Heart left ventricle (tissue), 16 donors: Measurements from ENCODE around the gene TRMT1. TPM values are rescaled to one million over a fixed set of nuclear protein-coding genes. Genes with fewer than 3 reads are reported as not detected.

ENCODE experiments used
- ATAC-seq, 4 donors: fragments of 200-7000 bp; cut with Tn5 transposase; one replicate each; pipeline ENCODE4 v1.9.1; 2020 to 2022; ENCODE audit warnings: moderate library complexity in 4 of 4, mild to moderate bottlenecking in 3 of 4, moderate number of reproducible peaks in 1 of 4
- DNase-seq, 5 donors: peaks; one replicate each; pipeline ENCODE4 v3.0.0-alpha.2; 2020
- H3K27ac ChIP-seq, 12 donors: fragments of 200-600 bp; sonication (generic) in 4 of 12; one replicate each; pipeline versions ENCODE4 v1.5.0 to v1.8.0; 2016 to 2022; ENCODE audit warnings: mild to moderate bottlenecking in 2 of 12
- H3K27me3 ChIP-seq, 9 donors: fragments of 200-600 bp; sonication (generic) in 2 of 9; one replicate each; pipeline versions ENCODE4 v1.5.1 to v1.8.0; 2016 to 2022; ENCODE audit warnings: mild to moderate bottlenecking in 3 of 9
- H3K36me3 ChIP-seq, 9 donors: fragments of 200-600 bp; sonication (generic) in 2 of 9; one replicate each; pipeline versions ENCODE4 v1.5.0 to v1.8.0; 2018 to 2022; ENCODE audit warnings: mild to moderate bottlenecking in 2 of 9
- H3K4me1 ChIP-seq, 12 donors: fragments of 200-600 bp; sonication (generic) in 4 of 12; one replicate each; pipeline versions ENCODE4 v1.5.0 to v1.8.0; 2016 to 2022; ENCODE audit warnings: mild to moderate bottlenecking in 3 of 12
- H3K4me3 ChIP-seq, 12 donors: fragments of 200-600 bp; sonication (generic) in 4 of 12; one replicate each; pipeline versions ENCODE4 v1.5.0 to v1.8.0; 2017 to 2022; ENCODE audit warnings: mild to moderate bottlenecking in 9 of 12, moderate library complexity in 4 of 12
- H3K9me3 ChIP-seq, 12 donors: fragments of 200-600 bp; sonication (generic) in 4 of 12; one replicate each; pipeline versions ENCODE4 v1.5.0 to v1.8.0; 2016 to 2022; ENCODE audit warnings: mild to moderate bottlenecking in 1 of 12
- POLR2A ChIP-seq, 2 donors: fragments of 450-650 bp; IDR thresholded peaks; one replicate each; pipeline ENCODE4 v1.6.1; 2017; ENCODE audit warnings: antibody characterized with exemption in 2 of 2, mild to moderate bottlenecking in 2 of 2, moderate library complexity in 2 of 2
- WGBS, 4 donors: extraction: QIAGEN DNeasy Blood & Tissue Kit in 2 of 4; methylation state at CpG; one replicate each; pipeline versions ENCODE4 v1.1.5 to v1.1.7; 2013 to 2018; 5-methylcytosine and 5-hydroxymethylcytosine counted together
- intact Hi-C, 10 donors: fragments of 100-400 bp; cut with DNase I; formaldehyde crosslinking; loops; one replicate each; pipeline versions ENCODE4 v1.11.1 to v1.14.2; 2022
- polyA plus RNA-seq, 2 donors: library from polyadenylated mRNA; stranded (reverse); fragments of 200-250 nt; gene quantifications; one replicate each; pipeline ENCODE4 v1.2.3, GENCODE V29; 2013
- total RNA-seq, 9 donors: library from RNA; depleted of rRNA in 2 of 9; stranded (reverse); fragments of >200 nt in 2 of 9; fragmentation: NEBNext Ultra II Directional in 3 of 9; extraction: Animal tissue kit (Norgen Biotek cat#: 25700) in 3 of 9; gene quantifications; one replicate each; pipeline versions ENCODE4 v1.1.0 to v1.2.4, GENCODE V29; 2016 to 2023
- TF ChIP-seq, protein P1 (sequence below), 12 donors: fragments of 200-600 bp; sonication (generic) in 4 of 12; IDR thresholded peaks; one replicate each; pipeline versions ENCODE4 v1.5.0 to v1.8.0; 2018 to 2022; ENCODE audit warnings: antibody characterized with exemption in 12 of 12, mild to moderate bottlenecking in 5 of 12
- donor health status: ischemic (EF 13 %, LVEDD 7.1; RV severe dilation, severe dysfunction).
- donor health status: healthy with polysubstance abuse.
- donor health status: DM: no; HTN: yes; CAD: no.
- donor health status: DM: no; HTN: no; CAD: no.
- donor health status: ischemic (EF 25% LVEDD 6.9; RV normal size, moderate dysfunction).
- donor health status: ischemic (EF 25% LVEDD 5.7; RV mildly dilated, moderate dysfunction).
- donor health status: healthy.
- donor health status: DM: yes; HTN: yes; CAD: no.
- donor health status: ischemic (EF 35%, LVEDD 5.7; RV mildly dilated, moderate dysfunction).
- donor health status: nonischemic (EF 11% LVEDD 7.7; RV severe dilation, severe dysfunction).
- donor health status: DM: yes; HTN: yes; CAD: no.
- donor health status: PGD.
- donor health status: ischemic (EF 29% LVEDD 5.4; RV normal size, mild dysfunction).
- donor health status: nonischemic (EF 23%, LVEDD 6.1; RV moderate dilation, normal function).

Gene TRMT1
- total and polyA plus RNA-seq, 11 donors = 15.1 to 32.4 (median 19.1) TPM

DNA sequence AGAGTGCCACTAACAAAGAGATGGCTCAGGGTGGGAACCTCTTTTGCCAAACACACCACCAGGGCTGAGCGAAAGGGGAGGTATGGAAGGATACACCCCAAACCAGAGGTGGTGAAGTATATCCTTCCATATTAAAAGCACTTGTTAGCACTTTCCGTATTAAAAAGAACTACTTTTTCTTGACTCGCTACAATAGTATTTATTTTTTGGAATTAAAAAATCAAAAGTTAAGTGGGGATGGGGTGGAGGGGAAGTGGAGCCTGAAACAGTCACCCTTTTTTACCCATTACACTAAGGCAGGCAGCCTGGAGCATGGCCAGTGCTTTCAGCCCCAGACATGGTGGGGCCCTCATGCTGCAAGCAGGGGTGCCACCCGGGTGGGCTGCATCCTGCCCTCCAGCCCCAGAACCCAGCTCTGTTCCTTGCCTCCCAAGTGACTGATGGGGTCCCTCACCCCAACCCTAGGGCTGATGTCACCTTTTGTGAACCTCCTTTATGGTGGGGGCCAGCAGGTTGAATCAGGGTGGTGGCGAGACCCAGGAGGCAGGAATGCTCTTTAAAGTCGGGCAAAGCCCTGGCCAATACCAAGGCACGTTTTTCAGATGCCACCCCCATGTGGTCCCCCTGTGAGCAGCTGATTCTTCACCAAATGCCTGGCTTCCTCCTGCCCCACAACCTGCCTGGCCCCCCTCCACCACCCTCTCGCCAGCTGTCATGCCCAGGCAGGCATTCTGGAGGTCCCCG lies 44.9 kb downstream of the TRMT1 start:
- 75 to 84% (median 79%) methylated on average over 6 to 9 of the region's 9 CpGs for WGBS, 4 donors
- Histone ChIP-seq H3K9me3 (no peaks in the 10 kb centered on the region), H3K36me3 (peaks cover 0 to 36% (median 25%) of the 10 kb centered on the region in 9 donors), H3K27ac (peak overlapping the region in 8 of 12 donors; percentile 6 to 98 (median 46)), H3K27me3 (no peaks in the 10 kb centered on the region), H3K4me3 (no peak overlapping the region), H3K4me1 (peaks cover 26 to 75% (median 62%) of the 10 kb centered on the region in 12 donors)
- DNase-seq (no peak), ATAC-seq (no peak)
- intact Hi-C loops = no loop called here
- TF ChIP-seq POLR2A (IDR thresholded peaks at IDR 0.05) = no peak
- TF ChIP-seq, protein P1, sequence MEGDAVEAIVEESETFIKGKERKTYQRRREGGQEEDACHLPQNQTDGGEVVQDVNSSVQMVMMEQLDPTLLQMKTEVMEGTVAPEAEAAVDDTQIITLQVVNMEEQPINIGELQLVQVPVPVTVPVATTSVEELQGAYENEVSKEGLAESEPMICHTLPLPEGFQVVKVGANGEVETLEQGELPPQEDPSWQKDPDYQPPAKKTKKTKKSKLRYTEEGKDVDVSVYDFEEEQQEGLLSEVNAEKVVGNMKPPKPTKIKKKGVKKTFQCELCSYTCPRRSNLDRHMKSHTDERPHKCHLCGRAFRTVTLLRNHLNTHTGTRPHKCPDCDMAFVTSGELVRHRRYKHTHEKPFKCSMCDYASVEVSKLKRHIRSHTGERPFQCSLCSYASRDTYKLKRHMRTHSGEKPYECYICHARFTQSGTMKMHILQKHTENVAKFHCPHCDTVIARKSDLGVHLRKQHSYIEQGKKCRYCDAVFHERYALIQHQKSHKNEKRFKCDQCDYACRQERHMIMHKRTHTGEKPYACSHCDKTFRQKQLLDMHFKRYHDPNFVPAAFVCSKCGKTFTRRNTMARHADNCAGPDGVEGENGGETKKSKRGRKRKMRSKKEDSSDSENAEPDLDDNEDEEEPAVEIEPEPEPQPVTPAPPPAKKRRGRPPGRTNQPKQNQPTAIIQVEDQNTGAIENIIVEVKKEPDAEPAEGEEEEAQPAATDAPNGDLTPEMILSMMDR (IDR thresholded peaks at IDR 0.05) = no peak

DNA sequence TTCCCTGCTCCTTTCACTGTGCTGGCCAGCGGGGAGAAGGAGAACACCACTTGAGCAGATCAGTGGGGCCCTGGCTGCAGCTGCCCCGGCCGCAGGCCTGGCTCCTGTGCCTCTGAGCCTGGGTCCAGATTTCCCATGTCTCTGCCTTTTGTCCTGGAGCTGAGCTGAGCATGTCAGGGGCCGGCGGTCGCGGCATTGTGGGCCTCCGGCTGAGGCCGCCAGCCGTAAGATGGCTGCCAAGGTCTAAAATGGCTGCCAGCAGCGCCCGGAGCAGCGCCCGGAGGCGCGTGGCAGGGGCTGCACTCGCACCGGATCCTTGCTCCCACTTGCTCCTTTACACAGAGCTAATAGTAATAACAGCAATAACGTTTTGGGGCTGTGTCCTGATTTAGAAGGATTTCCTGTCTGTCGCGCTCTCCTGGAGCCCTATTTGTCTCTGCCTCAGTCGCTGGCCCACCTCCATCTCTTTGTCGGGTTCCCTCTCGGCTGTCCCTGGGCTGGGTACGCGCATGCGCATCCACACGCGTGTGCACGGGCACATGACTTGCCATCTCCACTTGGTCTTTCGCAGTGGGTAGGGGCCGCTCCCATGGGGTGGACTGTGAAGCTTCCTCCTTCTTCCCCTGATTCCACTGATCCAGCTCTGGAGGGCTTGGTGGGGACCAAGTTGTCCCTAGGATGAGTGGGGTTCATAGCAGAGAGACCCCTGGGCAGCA lies 46.0 kb downstream of the TRMT1 start:
- peak overlapping the region; percentile 61 to 98 (median 80) for H3K27ac ChIP-seq
- intact Hi-C loops = no loop called here
- ATAC-seq (peak in 1 of 4 donors; percentile 4), DNase-seq (no peak)
- peak overlapping the region in 6 of 12 donors; percentile 4 to 33 (median 14) for H3K4me3 ChIP-seq
- H3K9me3 ChIP-seq = no peaks in the 10 kb centered on the region
- H3K4me1 ChIP-seq = peaks cover 35 to 77% (median 68%) of the 10 kb centered on the region in 12 donors
- TF ChIP-seq, protein P1 (IDR thresholded peaks at IDR 0.05) = no peak
- no peak for TF ChIP-seq POLR2A (IDR thresholded peaks at IDR 0.05)
- 69 to 86% (median 78%) methylated on average over 21 to 32 of the region's 32 CpGs for WGBS, 4 donors
- peaks cover 0 to 27% (median 17%) of the 10 kb centered on the region in 9 donors for H3K36me3 ChIP-seq
- no peaks in the 10 kb centered on the region for H3K27me3 ChIP-seq

DNA sequence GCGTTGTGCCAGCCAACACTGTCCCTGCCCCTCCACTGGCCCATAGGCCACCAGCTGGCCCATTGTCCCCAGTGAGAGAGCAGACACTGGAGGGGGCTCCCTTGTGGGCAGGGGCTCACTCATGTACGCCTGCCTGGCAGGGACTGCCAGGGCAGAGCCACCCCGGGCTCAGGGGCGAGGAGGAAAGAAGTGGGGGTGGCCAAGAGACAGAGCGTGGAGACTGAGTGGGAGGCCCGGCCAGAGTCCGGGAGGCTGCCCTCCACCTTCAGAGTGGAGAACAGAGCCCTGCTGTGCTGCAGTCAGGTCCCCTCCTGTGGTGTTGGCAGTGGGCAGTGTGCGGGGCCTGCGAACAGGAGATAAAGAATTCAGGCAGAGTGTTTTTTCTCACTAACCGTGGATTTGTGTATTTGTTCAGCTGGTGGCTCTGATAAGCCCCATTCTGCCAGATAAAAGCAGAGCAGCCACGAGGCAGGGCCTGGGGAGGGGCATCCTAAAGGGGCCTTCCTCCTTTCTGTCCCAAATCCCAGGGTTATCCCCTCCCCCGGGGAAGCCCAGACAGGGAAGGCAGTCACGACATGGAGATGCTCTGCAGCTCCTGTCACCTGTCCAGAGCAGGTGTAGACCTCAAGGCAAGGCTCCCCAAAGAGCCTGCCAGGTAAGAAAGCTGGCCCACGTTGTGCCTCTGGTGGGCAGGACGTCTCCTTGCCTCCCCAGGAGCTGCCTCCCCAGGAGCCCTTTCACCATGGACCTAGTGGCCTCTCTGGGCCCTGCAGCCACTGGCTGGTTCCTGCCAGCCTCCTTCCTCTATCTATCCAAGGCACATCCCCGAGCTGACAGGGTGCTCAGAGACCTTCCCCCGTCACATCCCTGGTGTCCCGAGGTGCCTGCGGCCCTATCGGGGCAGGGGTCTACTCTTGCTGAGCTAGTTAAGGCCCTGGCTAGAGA lies 46.9 kb downstream of the TRMT1 start:
- H3K27me3 ChIP-seq = no peaks in the 10 kb centered on the region
- TF ChIP-seq, protein P1 (IDR thresholded peaks at IDR 0.05) = no peak
- no peak for TF ChIP-seq POLR2A (IDR thresholded peaks at IDR 0.05)
- peaks cover 43 to 85% (median 74%) of the 10 kb centered on the region in 12 donors for H3K4me1 ChIP-seq
- H3K27ac ChIP-seq = peak overlapping the region; percentile 61 to 98 (median 80)
- H3K36me3 ChIP-seq = peaks cover 0 to 18% (median 11%) of the 10 kb centered on the region in 9 donors
- no peaks in the 10 kb centered on the region for H3K9me3 ChIP-seq
- WGBS, 4 donors = 47 to 62% (median 57%) methylated on average over 16 to 20 of the region's 20 CpGs
- peak overlapping the region in 6 of 12 donors; percentile 4 to 33 (median 14) for H3K4me3 ChIP-seq
- no peak for ATAC-seq
- DNase-seq = no peak
- intact Hi-C loops = loop anchor here in 1 of 10 donors (2.0 kb wide), 1 partner anchor 19 kb away; no protein-coding TSS in a partner anchor
